ENCODE results near the gene EXT2. TPM values are rescaled to one million over a fixed set of nuclear protein-coding genes. Genes with fewer than 3 reads are reported as not detected.

EXT2 gene
- total and polyA plus RNA-seq, 2 experiments from 2014 or later = 15.9 to 48.6 TPM

DNA sequence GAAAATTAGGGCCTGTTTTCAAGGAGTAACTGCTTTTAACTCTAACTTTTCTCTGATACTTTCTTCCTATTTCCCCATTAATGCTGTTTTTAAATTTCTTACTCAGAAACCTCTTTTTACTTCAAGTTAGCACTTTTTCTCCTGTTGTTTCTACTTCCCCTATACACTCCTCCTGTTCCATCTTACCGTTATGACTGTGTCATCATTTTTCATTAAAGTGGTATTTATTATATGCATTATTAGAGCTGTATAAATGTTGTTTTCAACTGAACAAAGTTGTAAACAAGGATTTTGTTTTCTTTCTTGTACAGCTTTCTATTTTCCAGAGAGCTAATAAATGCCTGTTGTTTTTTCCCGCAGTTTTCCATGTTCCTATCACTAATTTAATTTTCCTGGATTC lies 84.6 kb downstream of the EXT2 start:
- no peak overlapping the region; the same call in 1 of the 2 replicates for H3K27ac Mint-ChIP-seq
- no peak overlapping the region for H3K4me3 Mint-ChIP-seq
- peaks cover 23% of the 10 kb centered on the region for H3K4me1 Mint-ChIP-seq
- H3K27ac ChIP-seq (ENCODE audit: low read depth) = no peak overlapping the region
- no peaks in the 10 kb centered on the region for H3K27me3 ChIP-seq (ENCODE audit: insufficient read depth)
- no peaks in the 10 kb centered on the region for H3K9me2 ChIP-seq (ENCODE audit: insufficient read depth)
- no peaks in the 10 kb centered on the region for H3K36me3 Mint-ChIP-seq (ENCODE audit: low read depth)
- H2AFZ ChIP-seq = no peak overlapping the region
- ATAC-seq (no peak), DNase-seq (ENCODE audit: low spot score) (no peak)
- H3K36me3 ChIP-seq (ENCODE audit: insufficient read depth) = no peaks in the 10 kb centered on the region
- no peaks in the 10 kb centered on the region; the same call in 1 of the 2 replicates for H4K20me1 ChIP-seq (replicated peaks; ENCODE audit: insufficient read depth)
- no peaks in the 10 kb centered on the region for H3K9me3 Mint-ChIP-seq
- peaks cover 14% of the 10 kb centered on the region for H3K4me1 ChIP-seq (ENCODE audit: insufficient read depth)
- H3K4me3 ChIP-seq = no peak overlapping the region
- no peak overlapping the region for H3K4me2 ChIP-seq
- TF ChIP-seq, protein P1, sequence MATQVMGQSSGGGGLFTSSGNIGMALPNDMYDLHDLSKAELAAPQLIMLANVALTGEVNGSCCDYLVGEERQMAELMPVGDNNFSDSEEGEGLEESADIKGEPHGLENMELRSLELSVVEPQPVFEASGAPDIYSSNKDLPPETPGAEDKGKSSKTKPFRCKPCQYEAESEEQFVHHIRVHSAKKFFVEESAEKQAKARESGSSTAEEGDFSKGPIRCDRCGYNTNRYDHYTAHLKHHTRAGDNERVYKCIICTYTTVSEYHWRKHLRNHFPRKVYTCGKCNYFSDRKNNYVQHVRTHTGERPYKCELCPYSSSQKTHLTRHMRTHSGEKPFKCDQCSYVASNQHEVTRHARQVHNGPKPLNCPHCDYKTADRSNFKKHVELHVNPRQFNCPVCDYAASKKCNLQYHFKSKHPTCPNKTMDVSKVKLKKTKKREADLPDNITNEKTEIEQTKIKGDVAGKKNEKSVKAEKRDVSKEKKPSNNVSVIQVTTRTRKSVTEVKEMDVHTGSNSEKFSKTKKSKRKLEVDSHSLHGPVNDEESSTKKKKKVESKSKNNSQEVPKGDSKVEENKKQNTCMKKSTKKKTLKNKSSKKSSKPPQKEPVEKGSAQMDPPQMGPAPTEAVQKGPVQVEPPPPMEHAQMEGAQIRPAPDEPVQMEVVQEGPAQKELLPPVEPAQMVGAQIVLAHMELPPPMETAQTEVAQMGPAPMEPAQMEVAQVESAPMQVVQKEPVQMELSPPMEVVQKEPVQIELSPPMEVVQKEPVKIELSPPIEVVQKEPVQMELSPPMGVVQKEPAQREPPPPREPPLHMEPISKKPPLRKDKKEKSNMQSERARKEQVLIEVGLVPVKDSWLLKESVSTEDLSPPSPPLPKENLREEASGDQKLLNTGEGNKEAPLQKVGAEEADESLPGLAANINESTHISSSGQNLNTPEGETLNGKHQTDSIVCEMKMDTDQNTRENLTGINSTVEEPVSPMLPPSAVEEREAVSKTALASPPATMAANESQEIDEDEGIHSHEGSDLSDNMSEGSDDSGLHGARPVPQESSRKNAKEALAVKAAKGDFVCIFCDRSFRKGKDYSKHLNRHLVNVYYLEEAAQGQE (IDR thresholded peaks at IDR 0.05; ENCODE audit: unreplicated experiment) = no peak
- TF ChIP-seq STAT1 (IDR thresholded peaks at IDR 0.05; ENCODE audit: unreplicated experiment) (no peak), EZH2phosphoT487 (IDR thresholded peaks at IDR 0.05; ENCODE audit: unreplicated experiment) (no peak)
- 0 out of 2 replicates have a peak, but pooled peaks cover 5% of the 10 kb centered on the region for H3K79me2 ChIP-seq (replicated peaks; ENCODE audit: insufficient read depth)
- H3K27me3 Mint-ChIP-seq (ENCODE audit: insufficient read depth, low read depth, poor library complexity) = no peaks in the 10 kb centered on the region
- no peaks in the 10 kb centered on the region for H3F3A ChIP-seq (replicated peaks; ENCODE audit: low read depth)

DNA sequence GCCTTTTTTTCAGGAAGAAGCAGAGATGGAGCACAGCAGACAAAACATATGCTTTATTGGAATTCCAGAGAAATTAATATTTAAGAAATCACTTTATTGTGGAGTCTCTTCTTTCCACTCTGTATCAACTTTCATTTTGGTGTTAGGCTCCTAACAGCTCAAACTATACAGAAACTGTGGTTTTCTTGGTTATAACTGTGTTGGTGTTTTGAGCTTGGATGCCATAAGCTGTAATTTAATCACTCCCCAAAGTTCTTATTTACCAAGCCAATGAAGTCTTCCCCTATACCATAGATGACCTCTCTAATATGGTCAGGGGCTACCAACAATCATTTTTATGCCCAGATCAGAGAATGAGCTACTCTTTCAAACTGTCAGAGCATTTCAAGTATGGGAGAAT lies 90.0 kb downstream of the EXT2 start:
- H3K27ac ChIP-seq (ENCODE audit: low read depth) = no peak overlapping the region
- Mint-ChIP-seq H3K4me1 (peaks cover 3% of the 10 kb centered on the region), H3K36me3 (ENCODE audit: low read depth) (peaks cover 34% of the 10 kb centered on the region), H3K27ac (no peak overlapping the region), H3K9me3 (peaks cover 29% of the 10 kb centered on the region), H3K27me3 (ENCODE audit: insufficient read depth, low read depth, poor library complexity) (peaks cover 2% of the 10 kb centered on the region), H3K4me3 (no peak overlapping the region)
- H3K36me3 ChIP-seq (ENCODE audit: insufficient read depth) = 0 out of 2 replicates have a peak, but pooled peaks cover 4% of the 10 kb centered on the region
- H4K20me1 ChIP-seq (replicated peaks; ENCODE audit: insufficient read depth) = no peaks in the 10 kb centered on the region; the same call in 1 of the 2 replicates
- ATAC-seq (no peak), DNase-seq (ENCODE audit: low spot score) (no peak)
- no peak overlapping the region for H3K4me3 ChIP-seq
- H3K27me3 ChIP-seq (ENCODE audit: insufficient read depth) = no peaks in the 10 kb centered on the region
- no peaks in the 10 kb centered on the region for H3K9me2 ChIP-seq (ENCODE audit: insufficient read depth)
- H3K4me2 ChIP-seq = no peak overlapping the region
- no peak overlapping the region for H2AFZ ChIP-seq
- no peaks in the 10 kb centered on the region for H3F3A ChIP-seq (replicated peaks; ENCODE audit: low read depth)
- H3K79me2 ChIP-seq (replicated peaks; ENCODE audit: insufficient read depth) = 0 out of 2 replicates have a peak, but pooled peaks cover 5% of the 10 kb centered on the region
- peaks cover 3% of the 10 kb centered on the region; the same call in 1 of the 2 replicates for H3K4me1 ChIP-seq (ENCODE audit: insufficient read depth)
- no peak for TF ChIP-seq CREB1 (CRISPR knock-in tag; IDR thresholded peaks at IDR 0.05; ENCODE audit: low read depth)
- no peak for TF ChIP-seq ZNF331 (CRISPR knock-in tag; IDR thresholded peaks at IDR 0.05; ENCODE audit: low read depth)
- TF ChIP-seq ZNF114 (CRISPR knock-in tag; IDR thresholded peaks at IDR 0.05) = no peak
- no peak for TF ChIP-seq EZH2 (IDR thresholded peaks at IDR 0.05; ENCODE audit: low read depth, unreplicated experiment)
- TF ChIP-seq, protein P2, sequence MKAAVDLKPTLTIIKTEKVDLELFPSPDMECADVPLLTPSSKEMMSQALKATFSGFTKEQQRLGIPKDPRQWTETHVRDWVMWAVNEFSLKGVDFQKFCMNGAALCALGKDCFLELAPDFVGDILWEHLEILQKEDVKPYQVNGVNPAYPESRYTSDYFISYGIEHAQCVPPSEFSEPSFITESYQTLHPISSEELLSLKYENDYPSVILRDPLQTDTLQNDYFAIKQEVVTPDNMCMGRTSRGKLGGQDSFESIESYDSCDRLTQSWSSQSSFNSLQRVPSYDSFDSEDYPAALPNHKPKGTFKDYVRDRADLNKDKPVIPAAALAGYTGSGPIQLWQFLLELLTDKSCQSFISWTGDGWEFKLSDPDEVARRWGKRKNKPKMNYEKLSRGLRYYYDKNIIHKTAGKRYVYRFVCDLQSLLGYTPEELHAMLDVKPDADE (IDR thresholded peaks at IDR 0.05) = no peak
- no peak for TF ChIP-seq NANOG (IDR thresholded peaks at IDR 0.05; ENCODE audit: borderline replicate concordance)
- TF ChIP-seq, protein P3, sequence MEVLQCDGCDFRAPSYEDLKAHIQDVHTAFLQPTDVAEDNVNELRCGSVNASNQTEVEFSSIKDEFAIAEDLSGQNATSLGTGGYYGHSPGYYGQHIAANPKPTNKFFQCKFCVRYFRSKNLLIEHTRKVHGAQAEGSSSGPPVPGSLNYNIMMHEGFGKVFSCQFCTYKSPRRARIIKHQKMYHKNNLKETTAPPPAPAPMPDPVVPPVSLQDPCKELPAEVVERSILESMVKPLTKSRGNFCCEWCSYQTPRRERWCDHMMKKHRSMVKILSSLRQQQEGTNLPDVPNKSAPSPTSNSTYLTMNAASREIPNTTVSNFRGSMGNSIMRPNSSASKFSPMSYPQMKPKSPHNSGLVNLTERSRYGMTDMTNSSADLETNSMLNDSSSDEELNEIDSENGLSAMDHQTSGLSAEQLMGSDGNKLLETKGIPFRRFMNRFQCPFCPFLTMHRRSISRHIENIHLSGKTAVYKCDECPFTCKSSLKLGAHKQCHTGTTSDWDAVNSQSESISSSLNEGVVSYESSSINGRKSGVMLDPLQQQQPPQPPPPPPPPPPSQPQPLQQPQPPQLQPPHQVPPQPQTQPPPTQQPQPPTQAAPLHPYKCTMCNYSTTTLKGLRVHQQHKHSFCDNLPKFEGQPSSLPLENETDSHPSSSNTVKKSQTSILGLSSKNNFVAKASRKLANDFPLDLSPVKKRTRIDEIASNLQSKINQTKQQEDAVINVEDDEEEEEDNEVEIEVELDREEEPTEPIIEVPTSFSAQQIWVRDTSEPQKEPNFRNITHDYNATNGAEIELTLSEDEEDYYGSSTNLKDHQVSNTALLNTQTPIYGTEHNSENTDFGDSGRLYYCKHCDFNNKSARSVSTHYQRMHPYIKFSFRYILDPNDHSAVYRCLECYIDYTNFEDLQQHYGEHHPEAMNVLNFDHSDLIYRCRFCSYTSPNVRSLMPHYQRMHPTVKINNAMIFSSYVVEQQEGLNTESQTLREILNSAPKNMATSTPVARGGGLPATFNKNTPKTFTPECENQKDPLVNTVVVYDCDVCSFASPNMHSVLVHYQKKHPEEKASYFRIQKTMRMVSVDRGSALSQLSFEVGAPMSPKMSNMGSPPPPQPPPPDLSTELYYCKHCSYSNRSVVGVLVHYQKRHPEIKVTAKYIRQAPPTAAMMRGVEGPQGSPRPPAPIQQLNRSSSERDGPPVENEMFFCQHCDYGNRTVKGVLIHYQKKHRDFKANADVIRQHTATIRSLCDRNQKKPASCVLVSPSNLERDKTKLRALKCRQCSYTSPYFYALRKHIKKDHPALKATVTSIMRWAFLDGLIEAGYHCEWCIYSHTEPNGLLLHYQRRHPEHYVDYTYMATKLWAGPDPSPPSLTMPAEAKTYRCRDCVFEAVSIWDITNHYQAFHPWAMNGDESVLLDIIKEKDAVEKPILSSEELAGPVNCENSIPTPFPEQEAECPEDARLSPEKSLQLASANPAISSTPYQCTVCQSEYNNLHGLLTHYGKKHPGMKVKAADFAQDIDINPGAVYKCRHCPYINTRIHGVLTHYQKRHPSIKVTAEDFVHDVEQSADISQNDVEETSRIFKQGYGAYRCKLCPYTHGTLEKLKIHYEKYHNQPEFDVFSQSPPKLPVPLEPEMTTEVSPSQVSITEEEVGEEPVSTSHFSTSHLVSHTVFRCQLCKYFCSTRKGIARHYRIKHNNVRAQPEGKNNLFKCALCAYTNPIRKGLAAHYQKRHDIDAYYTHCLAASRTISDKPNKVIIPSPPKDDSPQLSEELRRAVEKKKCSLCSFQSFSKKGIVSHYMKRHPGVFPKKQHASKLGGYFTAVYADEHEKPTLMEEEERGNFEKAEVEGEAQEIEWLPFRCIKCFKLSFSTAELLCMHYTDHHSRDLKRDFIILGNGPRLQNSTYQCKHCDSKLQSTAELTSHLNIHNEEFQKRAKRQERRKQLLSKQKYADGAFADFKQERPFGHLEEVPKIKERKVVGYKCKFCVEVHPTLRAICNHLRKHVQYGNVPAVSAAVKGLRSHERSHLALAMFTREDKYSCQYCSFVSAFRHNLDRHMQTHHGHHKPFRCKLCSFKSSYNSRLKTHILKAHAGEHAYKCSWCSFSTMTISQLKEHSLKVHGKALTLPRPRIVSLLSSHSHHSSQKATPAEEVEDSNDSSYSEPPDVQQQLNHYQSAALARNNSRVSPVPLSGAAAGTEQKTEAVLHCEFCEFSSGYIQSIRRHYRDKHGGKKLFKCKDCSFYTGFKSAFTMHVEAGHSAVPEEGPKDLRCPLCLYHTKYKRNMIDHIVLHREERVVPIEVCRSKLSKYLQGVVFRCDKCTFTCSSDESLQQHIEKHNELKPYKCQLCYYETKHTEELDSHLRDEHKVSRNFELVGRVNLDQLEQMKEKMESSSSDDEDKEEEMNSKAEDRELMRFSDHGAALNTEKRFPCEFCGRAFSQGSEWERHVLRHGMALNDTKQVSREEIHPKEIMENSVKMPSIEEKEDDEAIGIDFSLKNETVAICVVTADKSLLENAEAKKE (CRISPR knock-in tag; IDR thresholded peaks at IDR 0.05) = no peak
- TF ChIP-seq JUNB (IDR thresholded peaks at IDR 0.05; ENCODE audit: unreplicated experiment) = no peak
- no peak for TF ChIP-seq STAT1 (IDR thresholded peaks at IDR 0.05; ENCODE audit: unreplicated experiment)
